ENCODE measurements around the gene PKIG. TPM values are rescaled to one million over a fixed set of nuclear protein-coding genes. Genes with fewer than 3 reads are reported as not detected.

PKIG gene
- total and polyA plus RNA-seq, 10 of the 15 experiments (the other 5 are each of a cell fraction or from before 2014, with no cell fraction given), result 5.7 to 82.3 (median 39.7) TPM

GRCh38 chr20:44614525-44614924, 32.1 kb downstream of the PKIG start (continued):
- TF ChIP-seq USF2 (IDR thresholded peaks at IDR 0.05; ENCODE audit: borderline replicate concordance, low read depth, low read length), result no peak
- no peak for TF ChIP-seq ZBTB40 (IDR thresholded peaks at IDR 0.05; ENCODE audit: borderline replicate concordance)
- TF ChIP-seq USF1 (IDR thresholded peaks at IDR 0.05; ENCODE audit: borderline replicate concordance, extremely low read length, insufficient read depth, low read depth, low read length), result no peak

- in situ Hi-C loops (cut with MboI), result no loop called here
- ChIA-PET CTCF (interaction anchor here (0.6 to 6.3 kb wide), 6 partner anchors 27 to 70 kb away, joined by 3 to 57 read pairs (median 6); no protein-coding TSS in a partner anchor), SMC1A (ENCODE audit: uncharacterized antibody, unreplicated experiment) (interaction anchor here (0.9 to 1.2 kb wide), 5 partner anchors 24 to 66 kb away, joined by 3 to 5 read pairs (median 3); no protein-coding TSS in a partner anchor), POLR2A (no interaction called here), RAD21 (ENCODE audit: unreplicated experiment) (interaction anchor here (0.7 to 1.5 kb wide), 3 partner anchors 27 to 68 kb away, joined by 3 to 7 read pairs (median 3); no protein-coding TSS in a partner anchor)
- H3K4me1 ChIP-seq (ENCODE audit: control insufficient read depth, insufficient read depth, low read length), result peaks cover 21% of the 10 kb centered on the region
- no peaks in the 10 kb centered on the region for H3K79me2 ChIP-seq (ENCODE audit: control insufficient read depth, insufficient read depth, low read length)
- peak overlapping the region; percentile 43; the same call in 1 of the 2 replicates for H3K27ac ChIP-seq (ENCODE audit: control insufficient read depth, insufficient read depth)
- DNase-seq (ENCODE audit: low read depth, low spot score), result no peak
- no peak overlapping the region for H3K4me3 ChIP-seq
- no peak overlapping the region for H2AFZ ChIP-seq (ENCODE audit: control insufficient read depth, low read depth, low read length)
- no peaks in the 10 kb centered on the region for H4K20me1 ChIP-seq (ENCODE audit: control insufficient read depth, insufficient read depth)
- ATAC-seq, result peak; percentile 7; the same call in 2 of the 3 replicates
- no peak for FAIRE-seq
- H3K9ac ChIP-seq (ENCODE audit: control insufficient read depth, insufficient read depth, low read length), result no peak overlapping the region
- no peaks in the 10 kb centered on the region for H3K27me3 ChIP-seq (replicated peaks in 1 of 2; ENCODE audit: control insufficient read depth in 2 of 2, insufficient read depth in 2 of 2, low read length in 1 of 2)
- H3K36me3 ChIP-seq (ENCODE audit: control insufficient read depth in 2 of 2, insufficient read depth in 2 of 2, low read length in 1 of 2), result peaks cover 17 to 37% of the 10 kb centered on the region in 2 experiments
- intact Hi-C loops (cut with micrococcal nuclease; ENCODE audit: unreplicated experiment), result no loop called here
- no TSS peak for BruUV-seq (replicated peaks)
- no peaks in the 10 kb centered on the region for H3K9me3 ChIP-seq (replicated peaks; ENCODE audit: control insufficient read depth, insufficient read depth, low read length)
- H3K4me2 ChIP-seq (ENCODE audit: control insufficient read depth, insufficient read depth), result no peak overlapping the region
- 13% methylated on average over 10 of the region's 10 CpGs for WGBS (ENCODE audit: insufficient coverage, insufficient replicate concordance, low lambda C conversion rate, missing lambda C conversion rate)
- TF ChIP-seq IKZF1 (conservative IDR thresholded peaks at IDR 0.05) (no peak; the same call in none of the 2 replicates), RAD51 (IDR thresholded peaks at IDR 0.05) (peak; percentile 31; the same call in 1 of the 2 replicates), EGR1 (IDR thresholded peaks at IDR 0.05; ENCODE audit: borderline replicate concordance in 1 of 2, low read depth in 2 of 2, low read length in 2 of 2) (peak in 1 of 2 experiments; percentile 54; a peak in 1 of 3 replicates), MAX (IDR thresholded peaks at IDR 0.05; ENCODE audit: low read depth, low read length) (no peak), HDAC2 (IDR thresholded peaks at IDR 0.05) (no peak), YBX1 (IDR thresholded peaks at IDR 0.05) (no peak), NFYB (IDR thresholded peaks at IDR 0.05; ENCODE audit: insufficient read depth, low read depth, low read length) (no peak), RUNX3 (IDR thresholded peaks at IDR 0.05; ENCODE audit: low read length) (peak; percentile 67), TBL1XR1 (IDR thresholded peaks at IDR 0.05; ENCODE audit: low read depth, low read length) (no peak)
These were observed 32.9 kb downstream of the PKIG start for GRCh38 chr20:44615169-44615791.
